ENCODE data around the gene MSI1.

Gene MSI1

DNA sequence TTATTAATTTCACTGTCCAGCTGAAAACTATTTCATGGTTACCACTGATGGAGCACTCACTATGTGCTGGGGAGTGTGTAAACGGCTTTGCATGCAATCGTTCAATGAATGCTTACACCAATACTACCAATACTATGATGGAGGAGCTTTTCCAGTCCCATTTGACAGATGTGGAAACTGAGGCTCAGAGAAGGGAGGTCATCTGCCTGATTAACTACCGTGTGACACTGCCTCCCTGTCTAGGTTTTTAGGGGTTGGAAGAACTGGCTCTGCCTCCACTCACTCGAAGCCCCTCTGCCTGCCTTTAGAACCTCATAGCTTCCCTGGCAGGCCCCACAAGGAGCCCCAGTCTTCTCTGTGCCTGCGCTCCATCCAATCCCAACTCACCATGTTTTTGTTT, 11.9 kb downstream of the MSI1 start:
- no peak overlapping the region for H3K4me3 ChIP-seq (ENCODE audit: low read depth in 1 of 2, low read length in 1 of 2)
- peaks cover 52% of the 10 kb centered on the region for H3K27me3 ChIP-seq
- H3K4me1 ChIP-seq (ENCODE audit: control insufficient read depth in 1 of 2, insufficient read depth in 1 of 2, low read depth in 1 of 2, low read length in 1 of 2), result no peaks in the 10 kb centered on the region
- H3K36me3 ChIP-seq, result no peaks in the 10 kb centered on the region
- no peak overlapping the region for H3K27ac ChIP-seq
- no peaks in the 10 kb centered on the region for H3K9me3 ChIP-seq
- TF ChIP-seq, protein P1, sequence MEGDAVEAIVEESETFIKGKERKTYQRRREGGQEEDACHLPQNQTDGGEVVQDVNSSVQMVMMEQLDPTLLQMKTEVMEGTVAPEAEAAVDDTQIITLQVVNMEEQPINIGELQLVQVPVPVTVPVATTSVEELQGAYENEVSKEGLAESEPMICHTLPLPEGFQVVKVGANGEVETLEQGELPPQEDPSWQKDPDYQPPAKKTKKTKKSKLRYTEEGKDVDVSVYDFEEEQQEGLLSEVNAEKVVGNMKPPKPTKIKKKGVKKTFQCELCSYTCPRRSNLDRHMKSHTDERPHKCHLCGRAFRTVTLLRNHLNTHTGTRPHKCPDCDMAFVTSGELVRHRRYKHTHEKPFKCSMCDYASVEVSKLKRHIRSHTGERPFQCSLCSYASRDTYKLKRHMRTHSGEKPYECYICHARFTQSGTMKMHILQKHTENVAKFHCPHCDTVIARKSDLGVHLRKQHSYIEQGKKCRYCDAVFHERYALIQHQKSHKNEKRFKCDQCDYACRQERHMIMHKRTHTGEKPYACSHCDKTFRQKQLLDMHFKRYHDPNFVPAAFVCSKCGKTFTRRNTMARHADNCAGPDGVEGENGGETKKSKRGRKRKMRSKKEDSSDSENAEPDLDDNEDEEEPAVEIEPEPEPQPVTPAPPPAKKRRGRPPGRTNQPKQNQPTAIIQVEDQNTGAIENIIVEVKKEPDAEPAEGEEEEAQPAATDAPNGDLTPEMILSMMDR (IDR thresholded peaks at IDR 0.05), result no peak

- Histone ChIP-seq H3K27me3 (peaks cover 47% of the 10 kb centered on the region), H3K36me3 (no peaks in the 10 kb centered on the region), H3K9me3 (no peaks in the 10 kb centered on the region), H3K4me1 (ENCODE audit: control insufficient read depth in 1 of 2, insufficient read depth in 1 of 2, low read depth in 1 of 2, low read length in 1 of 2) (no peaks in the 10 kb centered on the region), H3K4me3 (ENCODE audit: low read depth in 1 of 2, low read length in 1 of 2) (no peak overlapping the region), H3K27ac (no peak overlapping the region)
- TF ChIP-seq, protein P1 (IDR thresholded peaks at IDR 0.05), result peak; percentile 70
These were observed 12.4 kb downstream of the MSI1 start for GRCh38 chr12:120356567-120357030.

DNA sequence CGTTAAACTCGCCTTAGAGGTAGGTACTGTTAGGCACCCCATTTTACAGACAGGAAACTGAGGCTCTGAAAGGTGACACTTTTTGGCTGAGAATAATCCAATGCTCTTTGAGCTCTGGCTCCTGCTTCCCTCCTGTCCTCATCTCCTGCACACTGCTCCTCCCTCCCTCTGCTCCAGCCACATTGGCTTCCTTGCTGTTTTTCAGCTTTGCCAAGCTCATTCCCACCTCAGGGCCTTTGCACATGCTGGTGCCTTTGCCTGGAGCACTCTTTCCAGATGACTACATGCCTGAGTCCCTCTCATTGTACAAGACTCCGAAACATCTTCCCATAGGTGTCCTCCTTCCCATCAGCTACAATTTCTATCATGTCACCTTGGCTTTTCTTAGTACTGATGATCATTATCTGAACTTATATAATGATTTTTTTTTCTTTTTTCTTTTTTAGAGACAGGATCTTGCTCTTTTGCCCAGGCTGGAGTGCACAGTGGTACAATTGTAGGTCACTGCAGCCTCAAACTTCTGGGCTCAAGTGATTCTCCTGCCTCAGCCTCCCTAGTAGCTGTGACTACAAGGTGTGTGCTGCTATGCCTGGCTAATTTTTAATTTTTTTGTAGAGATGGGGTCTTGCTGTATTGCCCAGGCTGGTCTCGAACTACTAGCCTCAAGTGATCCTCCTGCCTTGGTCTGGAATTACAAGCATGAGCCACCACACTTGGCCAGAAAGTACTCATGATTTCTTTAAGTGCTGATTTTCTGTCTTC, 15.2 kb downstream of the MSI1 start:
- no peaks in the 10 kb centered on the region for H3K4me1 ChIP-seq (ENCODE audit: control insufficient read depth in 1 of 2, insufficient read depth in 1 of 2, low read depth in 1 of 2, low read length in 1 of 2)
- H3K4me3 ChIP-seq (ENCODE audit: low read depth in 1 of 2, low read length in 1 of 2), result no peak overlapping the region
- peaks cover 31% of the 10 kb centered on the region for H3K27me3 ChIP-seq
- no peaks in the 10 kb centered on the region for H3K9me3 ChIP-seq
- TF ChIP-seq, protein P1 (IDR thresholded peaks at IDR 0.05), result no peak
- H3K36me3 ChIP-seq, result no peaks in the 10 kb centered on the region
- H3K27ac ChIP-seq, result no peak overlapping the region

GRCh38 chr12:120353136-120353535, 15.8 kb downstream of the MSI1 start:
- no peaks in the 10 kb centered on the region for H3K9me3 ChIP-seq
- no peak overlapping the region for H3K27ac ChIP-seq
- H3K4me3 ChIP-seq (ENCODE audit: low read depth in 1 of 2, low read length in 1 of 2), result no peak overlapping the region
- H3K4me1 ChIP-seq (ENCODE audit: control insufficient read depth in 1 of 2, insufficient read depth in 1 of 2, low read depth in 1 of 2, low read length in 1 of 2), result no peaks in the 10 kb centered on the region
- peaks cover 25% of the 10 kb centered on the region for H3K27me3 ChIP-seq
- H3K36me3 ChIP-seq, result no peaks in the 10 kb centered on the region
- TF ChIP-seq, protein P1 (IDR thresholded peaks at IDR 0.05), result no peak

GRCh38 chr12:120352117-120352516, 16.8 kb downstream of the MSI1 start:
- Histone ChIP-seq H3K27ac (no peak overlapping the region), H3K36me3 (no peaks in the 10 kb centered on the region), H3K9me3 (no peaks in the 10 kb centered on the region), H3K4me1 (ENCODE audit: control insufficient read depth in 1 of 2, insufficient read depth in 1 of 2, low read depth in 1 of 2, low read length in 1 of 2) (no peaks in the 10 kb centered on the region), H3K27me3 (peaks cover 15% of the 10 kb centered on the region), H3K4me3 (ENCODE audit: low read depth in 1 of 2, low read length in 1 of 2) (no peak overlapping the region)
- TF ChIP-seq, protein P1 (IDR thresholded peaks at IDR 0.05), result no peak
